GM21423 (cell line): Measurements from ENCODE around the gene POLR2B.
"Not testable (repeated sequence)": the region's sequence is repeated elsewhere in the genome, so short reads cannot be mapped to it uniquely, and the experiment has no call there.

Experiments used
- ATAC-seq: cut with Tn5 transposase; IDR thresholded peaks from one replicate; pipeline ENCODE4 v1.9.1; 2021; ENCODE audit warnings: mild to moderate bottlenecking, moderate library complexity; ENCODE audit not compliant: unreplicated experiment

The POLR2B gene

GRCh38 chr4:56986192-56986591, 7.5 kb downstream of the POLR2B start:
- no peak for ATAC-seq

- ATAC-seq, result no peak
Observed at GRCh38 chr4:56986952-56987351, 8.3 kb downstream of the POLR2B start.

GRCh38 chr4:56990109-56990905, 11.6 kb downstream of the POLR2B start:
- ATAC-seq, result no peak

GRCh38 chr4:56995525-56995924, 16.8 kb downstream of the POLR2B start:
- ATAC-seq, result no peak

- ATAC-seq, result no peak
Observed at GRCh38 chr4:56999751-57000150, 21.1 kb downstream of the POLR2B start.

- ATAC-seq, result no peak
Observed at GRCh38 chr4:57013543-57014120, 34.9 kb downstream of the POLR2B start.

- no peak for ATAC-seq
Observed at GRCh38 chr4:57018980-57019379, 40.3 kb downstream of the POLR2B start.

GRCh38 chr4:57020467-57021101, 41.9 kb downstream of the POLR2B start:
- ATAC-seq, result no peak

- ATAC-seq, result no peak
Observed at GRCh38 chr4:57023104-57023503, 44.4 kb downstream of the POLR2B start.

- ATAC-seq, result no peak
Observed at GRCh38 chr4:57034520-57034919, 55.8 kb downstream of the POLR2B start.

GRCh38 chr4:57037982-57038604, 59.4 kb downstream of the POLR2B start:
- no peak for ATAC-seq

- ATAC-seq, result no peak
Observed at GRCh38 chr4:57039345-57039744, 60.6 kb downstream of the POLR2B start.

GRCh38 chr4:57040510-57040909, 61.8 kb downstream of the POLR2B start:
- no peak for ATAC-seq

- no peak for ATAC-seq
Observed at GRCh38 chr4:57041020-57041419, 62.3 kb downstream of the POLR2B start.

- no peak for ATAC-seq
Observed at GRCh38 chr4:57042711-57043169, 64.0 kb downstream of the POLR2B start.

GRCh38 chr4:57043347-57044251, 64.9 kb downstream of the POLR2B start:
- no peak for ATAC-seq

- no peak for ATAC-seq
Observed at GRCh38 chr4:57044279-57044678, 65.6 kb downstream of the POLR2B start.

GRCh38 chr4:57044996-57045395, 66.3 kb downstream of the POLR2B start:
- no peak for ATAC-seq

GRCh38 chr4:57047046-57047445, 68.3 kb downstream of the POLR2B start:
- not testable (repeated sequence) for ATAC-seq

- no peak for ATAC-seq
Observed at GRCh38 chr4:57048590-57049304, 70.1 kb downstream of the POLR2B start.
